Endothelial cell of umbilical vein (primary cell): ENCODE results near the gene SORCS3.

ENCODE experiments used
- CTCF ChIP-seq, 2 donors: IDR thresholded peaks; 1 replicate in 1 of 2; 2 replicates in 1 of 2; pipeline ENCODE4 v1.5.1; 2011; ENCODE audit warnings: low read length in 2 of 2, mild to moderate bottlenecking in 2 of 2, moderate library complexity in 2 of 2, control low read depth in 1 of 2, inconsistent platforms in 1 of 2, low read depth in 1 of 2; ENCODE audit not compliant: insufficient read depth in 1 of 2; ENCODE audit errors: extremely low read depth in 1 of 2
- EZH2 ChIP-seq: IDR thresholded peaks from 2 replicates; pipeline ENCODE4 v1.6.1; 2012; ENCODE audit warnings: borderline replicate concordance, low read depth, mild to moderate bottlenecking, moderate library complexity, low read length, inconsistent platforms; ENCODE audit not compliant: severe bottlenecking
- GATA2 ChIP-seq: IDR thresholded peaks from 2 replicates; pipeline ENCODE4 v1.7.0; 2011; ENCODE audit warnings: low read depth, mild to moderate bottlenecking, moderate library complexity, mixed read lengths, low read length; ENCODE audit not compliant: insufficient read length, insufficient read depth
- MYC ChIP-seq: IDR thresholded peaks from one replicate; pipeline ENCODE4 v1.6.1; 2011; ENCODE audit warnings: mild to moderate bottlenecking, low read depth, low read length
- POLR2A ChIP-seq: IDR thresholded peaks from 2 replicates; pipeline ENCODE4 v1.6.1; 2012; ENCODE audit warnings: low read depth, mild to moderate bottlenecking, control low read depth, low read length
- POLR2AphosphoS5 ChIP-seq: IDR thresholded peaks from 2 replicates; pipeline ENCODE4 v1.6.1; 2012; ENCODE audit warnings: low read depth, mild to moderate bottlenecking, control low read depth, low read length, moderate library complexity; ENCODE audit not compliant: insufficient read depth

- TF ChIP-seq POLR2AphosphoS5 (no peak), CTCF (IDR thresholded peaks at IDR 0.05; ENCODE audit: extremely low read depth in 1 of 2, insufficient read depth in 1 of 2, low read depth in 1 of 2, low read length in 2 of 2) (no peak), EZH2 (no peak), POLR2A (no peak), GATA2 (no peak), MYC (no peak)
These were observed 150.4 kb downstream of the SORCS3 start for GRCh38 chr10:104791471-104791870.
